Fibroblast of peridontal ligament (primary cell): Measurements from ENCODE around the gene ATP8B3.

Source experiments
- DNase-seq: peaks from one replicate; pipeline ENCODE4 v3.0.0-alpha.2; 2010; ENCODE audit errors: extremely low read depth

ATP8B3 gene

DNA sequence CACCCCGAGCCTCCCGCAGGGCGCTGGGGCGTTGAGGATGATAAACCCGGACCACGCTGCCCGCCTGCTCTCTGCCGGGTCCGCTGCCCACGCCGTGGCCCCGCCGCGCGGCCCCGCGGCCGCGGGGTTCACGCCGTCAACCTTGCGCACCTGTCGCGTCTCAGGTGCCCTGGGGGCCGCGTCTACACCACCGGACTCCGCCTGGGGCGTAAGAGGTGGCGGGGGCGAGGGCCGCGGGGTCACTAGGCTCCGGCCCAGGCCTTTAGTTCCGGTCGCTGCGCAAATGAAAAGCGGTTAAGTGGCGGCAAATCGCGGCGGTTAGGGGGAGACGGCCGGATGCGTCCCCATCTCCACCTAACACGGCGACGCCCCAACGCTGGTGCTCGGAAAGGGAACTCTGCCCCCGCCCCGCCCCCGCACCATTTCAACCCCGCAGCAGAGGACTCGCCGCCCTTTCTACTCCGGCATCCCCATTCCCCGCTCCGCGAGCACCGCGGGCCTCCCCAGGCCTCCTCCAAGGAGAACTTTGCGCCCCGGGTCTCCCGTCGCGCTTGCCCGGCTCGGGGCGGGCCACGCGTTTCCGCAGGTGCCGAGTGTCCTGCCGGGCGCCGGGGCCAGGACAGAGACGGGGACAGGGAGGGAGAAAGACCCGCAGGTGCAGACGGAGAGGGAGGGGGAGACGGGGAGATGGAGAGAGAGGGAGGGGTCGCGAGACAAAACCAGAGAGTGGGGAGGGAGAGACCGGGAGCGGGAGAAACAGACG is 54.4 kb downstream of the ATP8B3 start:
- DNase-seq, result no peak

- DNase-seq, result no peak
Measured at GRCh38 chr19:1756705-1757465, 55.2 kb downstream of the ATP8B3 start.

DNA sequence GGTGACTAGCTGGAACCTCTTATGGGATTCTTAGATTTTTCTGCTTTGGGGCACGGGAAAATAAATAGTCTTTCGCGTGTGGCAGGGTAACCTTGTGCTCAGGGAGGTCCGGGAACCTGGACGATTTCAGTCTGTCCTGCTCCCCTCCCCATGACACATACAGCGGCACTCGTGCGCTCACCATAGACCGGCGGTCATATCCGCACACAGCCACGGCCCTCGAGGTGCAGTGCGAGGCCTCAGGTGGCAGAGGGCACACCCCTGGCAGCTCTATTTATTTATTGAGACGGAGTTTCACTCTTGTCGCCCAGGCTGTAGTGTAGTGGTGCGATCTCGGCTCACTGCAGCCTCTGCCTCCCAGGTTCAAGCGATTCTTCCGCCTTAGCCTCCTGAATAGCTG is 55.8 kb downstream of the ATP8B3 start:
- no peak for DNase-seq

DNA sequence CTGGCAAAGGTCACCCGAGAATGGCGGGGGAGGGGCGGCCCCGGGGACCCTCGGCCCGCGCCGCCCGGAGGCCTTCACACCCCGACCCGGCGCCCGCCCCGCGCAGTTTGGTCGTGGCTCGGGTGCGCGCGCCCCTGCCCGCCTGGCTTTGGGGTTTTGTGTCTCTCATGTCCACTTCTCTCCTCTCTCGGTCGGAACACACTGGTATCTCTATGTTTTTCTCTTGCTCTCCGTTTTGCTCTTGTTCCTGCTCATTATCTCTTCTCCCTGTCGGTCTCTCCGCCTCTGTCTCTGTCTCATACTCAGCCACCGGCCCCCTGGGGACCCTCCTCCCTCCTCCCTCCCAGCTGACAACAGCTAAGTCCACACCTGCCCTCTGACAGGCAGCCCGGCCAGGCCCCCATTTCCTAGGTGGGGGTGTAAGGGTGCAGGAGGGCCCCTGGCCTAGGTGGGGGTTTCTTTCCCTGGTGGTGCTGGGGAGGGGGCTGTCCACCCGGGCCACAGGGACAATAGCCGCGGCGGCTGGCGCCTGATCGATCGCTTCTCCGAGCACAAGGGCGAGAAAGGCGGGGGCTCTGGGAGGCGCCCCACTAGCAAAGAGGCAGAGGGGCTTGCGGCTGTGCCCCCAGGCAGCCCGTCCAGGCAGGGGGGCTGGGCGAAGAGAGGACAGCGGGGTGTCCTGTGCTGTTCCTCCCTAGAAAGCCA is 56.5 kb downstream of the ATP8B3 start:
- no peak for DNase-seq

DNA sequence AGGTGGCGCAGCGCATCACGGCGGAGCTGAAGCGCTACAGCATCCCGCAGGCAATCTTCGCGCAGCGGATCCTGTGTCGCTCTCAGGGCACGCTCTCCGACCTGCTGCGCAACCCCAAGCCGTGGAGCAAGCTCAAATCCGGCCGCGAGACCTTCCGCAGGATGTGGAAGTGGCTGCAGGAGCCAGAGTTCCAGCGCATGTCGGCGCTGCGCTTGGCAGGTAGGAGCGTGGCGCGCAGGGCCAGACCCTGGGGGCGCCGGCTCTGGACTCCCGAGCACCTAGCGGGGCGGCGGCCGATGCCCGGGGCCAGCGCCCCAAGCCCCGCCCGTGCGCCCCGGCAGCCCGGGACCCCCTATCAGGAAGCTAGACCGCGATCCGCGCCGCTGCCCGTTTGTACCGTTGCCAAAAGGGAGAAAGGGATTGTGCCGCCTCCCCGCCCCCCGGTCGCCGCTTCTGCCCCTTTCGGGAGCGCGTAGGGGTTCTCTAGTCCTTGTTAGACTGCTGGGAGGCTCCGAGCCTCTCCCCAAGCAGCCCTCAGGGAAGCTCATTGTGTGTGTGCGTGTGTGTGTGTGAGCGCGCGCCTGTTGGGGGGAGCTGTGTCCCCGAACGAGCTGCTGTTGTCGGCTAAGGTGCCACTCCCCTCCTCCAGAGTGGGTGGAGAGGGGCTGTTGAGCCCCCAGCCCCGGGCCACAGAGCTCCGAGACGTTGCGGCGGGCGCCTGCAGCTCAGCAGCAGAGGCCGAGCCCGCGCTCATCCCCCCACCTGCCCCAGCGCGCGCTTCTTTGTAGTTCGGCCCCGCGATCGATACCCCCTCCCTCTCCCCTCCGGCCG is 57.2 kb downstream of the ATP8B3 start:
- no peak for DNase-seq

DNA sequence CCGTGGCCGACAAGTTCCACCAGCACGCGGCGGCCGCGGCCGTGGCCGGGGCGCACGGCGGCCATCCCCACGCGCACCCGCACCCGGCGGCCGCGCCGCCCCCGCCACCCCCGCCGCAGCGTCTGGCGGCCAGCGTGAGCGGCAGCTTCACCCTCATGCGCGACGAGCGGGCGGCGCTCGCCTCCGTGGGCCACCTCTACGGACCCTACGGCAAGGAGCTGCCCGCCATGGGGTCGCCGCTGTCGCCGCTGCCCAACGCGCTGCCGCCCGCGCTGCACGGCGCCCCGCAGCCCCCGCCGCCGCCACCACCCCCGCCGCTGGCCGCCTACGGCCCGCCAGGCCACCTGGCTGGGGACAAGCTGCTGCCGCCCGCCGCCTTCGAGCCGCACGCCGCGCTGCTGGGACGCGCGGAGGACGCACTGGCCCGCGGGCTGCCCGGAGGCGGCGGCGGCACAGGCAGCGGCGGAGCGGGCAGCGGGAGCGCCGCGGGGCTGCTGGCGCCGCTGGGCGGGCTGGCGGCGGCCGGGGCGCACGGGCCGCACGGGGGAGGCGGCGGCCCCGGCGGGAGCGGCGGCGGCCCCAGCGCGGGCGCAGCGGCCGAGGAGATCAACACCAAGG is 57.9 kb downstream of the ATP8B3 start:
- no peak for DNase-seq

GRCh38 chr19:1752757-1753728 is 59.0 kb downstream of the ATP8B3 start, which contains the start of gene ONECUT3:
ONECUT3 (plus strand) TSS chr19:1753506; CDS start chr19:1753663, 157 bp downstream.
- no peak for DNase-seq

GRCh38 chr19:1752009-1752756 is 59.9 kb downstream of the ATP8B3 start:
- DNase-seq, result no peak

DNA sequence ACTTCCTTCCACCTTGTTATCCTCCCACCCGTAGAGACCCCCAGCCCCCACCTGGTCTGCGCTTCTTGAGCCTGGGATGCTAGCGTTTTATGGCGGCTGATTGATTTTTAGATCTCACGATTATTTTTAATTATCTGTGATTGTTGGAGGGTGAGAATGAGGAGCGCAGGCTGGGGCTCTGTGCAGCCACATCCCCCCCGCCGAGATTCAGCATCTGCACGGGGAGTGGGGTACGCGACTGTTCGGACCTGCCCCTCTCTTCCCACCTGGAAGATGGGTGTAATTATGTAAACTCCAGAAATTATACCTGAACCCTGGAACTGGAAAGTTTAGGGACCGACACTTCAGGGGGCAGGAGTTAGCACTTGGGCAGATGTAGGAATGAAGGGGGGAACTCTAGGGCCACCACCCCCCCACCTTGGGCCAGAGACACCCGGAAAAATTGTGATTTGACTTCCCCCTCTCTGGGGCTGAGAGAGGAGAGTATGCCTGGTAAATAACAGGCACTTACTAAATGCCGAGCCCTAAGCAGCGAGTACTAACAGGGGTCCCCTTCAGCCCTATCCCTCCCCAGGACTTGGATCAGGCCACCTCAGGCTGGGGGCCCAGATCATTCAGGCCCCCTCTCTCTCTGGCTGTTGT is 60.6 kb downstream of the ATP8B3 start:
- DNase-seq, result no peak

DNA sequence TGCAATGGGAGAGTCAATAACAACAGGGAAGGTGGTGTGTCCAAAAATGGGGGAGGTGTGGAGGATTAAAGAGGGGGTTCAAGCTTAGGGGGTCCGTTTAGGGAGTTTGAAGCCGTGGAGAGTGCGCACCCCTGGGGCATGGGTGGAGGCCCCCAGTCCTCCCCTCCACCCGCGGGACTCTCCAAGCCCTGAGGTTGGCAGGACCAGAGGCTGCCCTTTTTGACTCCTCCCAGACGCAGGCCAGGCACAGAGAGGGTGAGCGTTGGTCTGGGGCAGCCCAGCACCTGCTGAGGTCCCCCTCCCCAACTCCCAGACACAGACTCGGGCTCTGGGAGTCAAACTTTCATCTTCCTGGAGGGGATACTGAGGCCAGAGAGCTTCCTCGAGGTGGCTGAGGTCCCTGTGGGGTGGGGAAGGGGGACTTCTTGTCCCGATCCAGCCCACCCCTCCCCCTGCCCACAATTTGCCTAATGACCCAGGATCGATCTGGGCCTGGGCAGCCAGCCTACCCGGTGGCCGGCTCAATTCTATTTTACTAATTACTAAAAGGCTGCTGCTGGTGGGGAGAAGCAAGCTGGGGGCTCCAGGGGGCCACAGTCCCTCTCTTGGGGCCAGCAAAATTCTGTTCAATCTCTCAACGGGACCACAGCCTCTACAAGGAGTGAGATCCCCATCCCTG is 61.6 kb downstream of the ATP8B3 start:
- DNase-seq, result no peak

DNA sequence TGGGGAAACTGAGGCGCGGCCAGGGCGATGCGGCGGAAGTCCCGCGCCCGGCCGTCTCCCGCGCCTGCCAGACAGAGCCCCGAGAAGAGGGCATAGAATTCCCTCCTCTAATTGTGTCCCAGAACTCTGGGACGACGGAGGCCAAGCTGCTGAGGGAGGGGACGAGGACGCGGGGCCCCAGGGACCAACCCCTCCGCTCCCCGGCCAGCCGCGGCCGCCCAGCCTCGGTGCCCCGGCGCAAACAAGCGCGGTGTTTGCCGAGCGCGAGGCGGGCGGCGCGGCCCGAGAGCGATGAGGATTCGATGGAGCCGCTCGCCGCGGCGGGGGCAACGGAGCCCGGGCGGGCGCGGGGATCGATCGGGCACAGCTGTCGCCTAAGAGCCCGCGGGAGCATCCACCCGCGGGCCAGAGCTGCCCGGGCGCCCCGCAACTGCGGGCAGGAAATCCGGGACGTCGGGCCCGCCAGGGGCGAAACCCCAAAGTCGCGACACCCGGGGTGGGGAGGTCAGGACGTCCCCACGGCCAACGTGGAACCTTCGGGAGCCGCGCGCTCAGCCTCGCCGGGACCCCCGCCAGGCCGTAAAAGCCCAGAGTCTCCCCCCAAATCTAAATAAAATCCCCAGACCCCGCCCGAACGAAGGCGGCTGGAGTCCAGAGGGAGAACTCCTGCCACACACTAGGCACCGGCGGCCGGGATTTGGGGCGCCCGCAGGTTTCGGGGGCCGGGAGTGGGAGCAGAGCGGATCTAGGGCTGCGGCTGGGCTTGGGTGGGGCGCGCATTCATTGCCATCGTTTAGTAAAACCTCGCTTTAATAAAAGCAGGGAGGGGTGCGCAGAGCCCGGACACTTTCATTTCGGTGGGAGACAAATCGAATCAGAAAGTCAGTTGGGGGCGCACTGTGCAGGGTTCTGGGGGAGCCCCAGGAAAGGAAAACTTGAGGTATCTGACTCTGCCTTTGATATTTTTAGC is 62.4 kb downstream of the ATP8B3 start:
- DNase-seq, result no peak

DNA sequence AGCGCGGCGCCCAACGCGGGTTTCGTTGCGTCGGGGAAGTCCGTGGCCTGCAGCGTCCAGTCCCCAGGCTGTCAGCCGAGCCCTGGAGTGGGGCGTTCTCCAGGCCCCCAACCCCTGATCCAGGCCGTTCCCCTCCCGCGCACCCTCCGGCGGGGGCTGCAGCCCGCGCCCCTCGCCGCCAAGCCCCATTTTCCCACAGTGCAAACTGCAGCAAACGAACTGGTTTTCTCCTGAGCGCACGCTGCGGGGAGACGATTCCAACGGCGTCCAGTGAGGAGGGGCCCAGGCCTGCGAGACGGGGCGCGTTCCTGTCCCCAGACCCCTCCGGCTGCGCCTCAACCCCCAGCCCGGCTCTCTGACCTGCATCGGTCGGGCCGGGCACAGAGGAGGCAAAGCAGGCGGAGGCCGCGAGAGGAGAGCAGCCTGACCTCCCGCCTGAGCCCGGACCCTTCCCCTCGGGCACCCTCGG is 63.2 kb downstream of the ATP8B3 start:
- no peak for DNase-seq

DNA sequence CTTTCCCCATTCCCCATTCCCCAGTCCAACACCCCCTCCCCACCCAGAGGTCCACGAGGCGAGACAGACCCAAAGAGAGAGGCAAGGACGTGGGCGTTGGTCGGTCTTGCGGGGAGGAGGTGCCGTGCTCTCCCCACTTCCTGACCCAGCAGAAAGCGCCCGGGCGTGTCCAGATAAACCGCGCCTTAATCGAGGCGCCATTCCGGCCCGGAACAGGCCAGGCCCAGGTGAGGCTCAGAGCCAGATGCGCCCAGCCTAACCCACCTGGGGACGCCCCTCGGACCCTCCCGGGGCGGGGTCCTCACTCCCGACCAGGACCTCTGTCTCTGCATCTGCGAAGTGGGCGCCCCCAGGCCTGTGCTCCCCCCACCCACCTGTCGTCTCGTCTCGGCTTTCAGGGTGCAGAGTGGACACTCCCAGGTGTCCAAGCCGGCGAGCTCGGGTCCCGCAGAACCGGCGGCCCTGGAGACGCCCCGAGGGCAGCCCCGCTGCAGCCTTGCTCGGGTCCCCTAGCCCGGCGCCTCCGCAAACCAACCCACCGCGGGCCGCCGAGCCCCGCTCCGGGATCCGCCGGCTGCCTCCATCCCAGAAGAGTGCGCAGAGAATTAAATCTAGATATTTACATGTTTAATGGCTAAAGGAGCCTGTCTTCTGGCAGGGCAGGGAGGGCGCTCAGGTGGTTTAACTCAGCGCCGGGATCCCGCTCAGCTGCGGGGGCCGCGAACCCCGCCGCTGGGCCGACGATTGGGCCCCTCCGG is 63.8 kb downstream of the ATP8B3 start:
- no peak for DNase-seq

GRCh38 chr19:1747285-1748114 is 64.6 kb downstream of the ATP8B3 start:
- peak; percentile 23 for DNase-seq
